IMR-90 (cell line): ENCODE results near the gene IL34. TPM values are rescaled to one million over a fixed set of nuclear protein-coding genes. Genes with fewer than 3 reads are reported as not detected.

Experiments used
- ATAC-seq: fragments of 200-7000 bp; cut with Tn5 transposase; 2 replicates; pipeline ENCODE4 v1.9.1; 2020; ENCODE audit warnings: low read depth, mild to moderate bottlenecking, moderate library complexity
- BruUV-seq: library from RNA; stranded (reverse); fragments of 400-500 nt; replicated peaks from 2 replicates; lab custom pipeline; 2021; lab: Mats Ljungman, UMichigan
- CTCF ChIA-PET: fragments of 300-600 bp; formaldehyde crosslinking; extraction: SDS; loops from one replicate; lab custom pipeline; 2021; ENCODE audit warnings: antibody characterized with exemption; lab: Yijun Ruan, JAX
- POLR2A ChIA-PET: fragments of 300-600 bp; sonication (Branson Sonifier 250); formaldehyde crosslinking; loops from one replicate; lab custom pipeline; 2022; ENCODE audit warnings: antibody characterized with exemption; ENCODE audit not compliant: unreplicated experiment; lab: Charles Lee
- DNase-seq: peaks from one replicate; pipeline ENCODE4 v3.0.0; 2013
- H2AFZ ChIP-seq: replicated peaks from 2 replicates; pipeline ENCODE3; 2013; ENCODE audit warnings: low read length, mild to moderate bottlenecking; ENCODE audit not compliant: poor library complexity
- H2AK5ac ChIP-seq: 2 replicates; pipeline ENCODE4 v1.6.1; 2013; ENCODE audit warnings: low read depth, low read length, inconsistent platforms
- H2AK9ac ChIP-seq: replicated peaks from 2 replicates; pipeline ENCODE3; 2013; ENCODE audit warnings: mild to moderate bottlenecking, low read depth, low read length, moderate library complexity; ENCODE audit not compliant: poor library complexity
- H2BK120ac ChIP-seq: 2 replicates; pipeline ENCODE4 v1.6.1; 2013; ENCODE audit warnings: low read depth, low read length, inconsistent platforms
- H2BK15ac ChIP-seq: 3 replicates; pipeline ENCODE4 v1.6.1; 2013; ENCODE audit warnings: low read depth, low read length, inconsistent platforms
- H2BK20ac ChIP-seq: 2 replicates; pipeline ENCODE4 v1.6.1; 2013; ENCODE audit warnings: low read depth, mild to moderate bottlenecking, inconsistent platforms, low read length, moderate library complexity
- H2BK5ac ChIP-seq: 2 replicates; pipeline ENCODE4 v1.6.1; 2013; ENCODE audit warnings: mild to moderate bottlenecking, low read depth, low read length, inconsistent platforms; ENCODE audit not compliant: poor library complexity, severe bottlenecking
- H3K14ac ChIP-seq: replicated peaks from 2 replicates; pipeline ENCODE4 v1.6.1; 2013; ENCODE audit warnings: low read depth, low read length, inconsistent platforms
- H3K18ac ChIP-seq: 2 replicates; pipeline ENCODE4 v1.6.1; 2013; ENCODE audit warnings: low read depth, low read length, control low read depth
- H3K23ac ChIP-seq: 2 replicates; pipeline ENCODE4 v1.6.1; 2013; ENCODE audit warnings: low read depth, low read length, inconsistent platforms
- H3K27ac ChIP-seq: 2 replicates; pipeline ENCODE4 v1.5.1; 2013; ENCODE audit warnings: mild to moderate bottlenecking, control low read depth, low read length; ENCODE audit not compliant: insufficient read depth
- H3K27me3 ChIP-seq: 2 replicates; pipeline ENCODE4 v1.6.1; 2013; ENCODE audit warnings: low read length; ENCODE audit not compliant: control insufficient read depth, insufficient read depth
- H3K36me3 ChIP-seq: 2 replicates; pipeline ENCODE4 v1.6.1; 2013; ENCODE audit warnings: low read length, mixed read lengths; ENCODE audit not compliant: control insufficient read depth, insufficient read depth
- H3K4ac ChIP-seq: 2 replicates; pipeline ENCODE4 v1.6.1; 2013; ENCODE audit warnings: low read depth, low read length, inconsistent platforms
- H3K4me1 ChIP-seq: 2 replicates; pipeline ENCODE4 v1.6.1; 2013; ENCODE audit warnings: low read length, mixed read lengths; ENCODE audit not compliant: control insufficient read depth, insufficient read depth
- H3K4me2 ChIP-seq: 2 replicates; pipeline ENCODE4 v1.6.1; 2013; ENCODE audit warnings: low read depth, mild to moderate bottlenecking, control low read depth, low read length, moderate library complexity
- H3K4me3 ChIP-seq: 2 replicates; pipeline ENCODE4 v1.5.1; 2013; ENCODE audit warnings: low read depth, mild to moderate bottlenecking, control low read depth, low read length, moderate library complexity; ENCODE audit not compliant: insufficient read depth
- H3K56ac ChIP-seq: 2 replicates; pipeline ENCODE4 v1.6.1; 2013; ENCODE audit warnings: low read length, inconsistent platforms; ENCODE audit not compliant: insufficient read depth; ENCODE audit errors: extremely low read depth
- H3K79me1 ChIP-seq, 2 experiments: 2 replicates each; pipeline ENCODE4 v1.6.1; 2013; ENCODE audit warnings: low read length in 2 of 2, inconsistent platforms in 1 of 2, low read depth in 1 of 2
- H3K9ac ChIP-seq: 2 replicates; pipeline ENCODE4 v1.6.1; 2013; ENCODE audit warnings: low read depth, low read length, control low read depth
- H3K9me1 ChIP-seq: 2 replicates; pipeline ENCODE4 v1.6.1; 2013; ENCODE audit warnings: low read length, inconsistent platforms; ENCODE audit not compliant: insufficient read depth
- H3K9me3 ChIP-seq: 2 replicates; pipeline ENCODE4 v1.6.1; 2013; ENCODE audit warnings: low read length; ENCODE audit not compliant: control insufficient read depth, insufficient read depth
- H4K20me1 ChIP-seq: 2 replicates; pipeline ENCODE4 v1.6.1; 2013; ENCODE audit warnings: low read length, inconsistent platforms; ENCODE audit not compliant: insufficient read depth
- H4K5ac ChIP-seq: 2 replicates; pipeline ENCODE4 v1.6.1; 2013; ENCODE audit warnings: mild to moderate bottlenecking, low read depth, low read length, control low read depth
- H4K8ac ChIP-seq, 2 experiments: 2 replicates each; pipeline ENCODE4 v1.6.1; 2013; ENCODE audit warnings: low read depth in 2 of 2, low read length in 2 of 2, control low read depth in 1 of 2, inconsistent platforms in 1 of 2
- H4K91ac ChIP-seq: 2 replicates; pipeline ENCODE4 v1.6.1; 2013; ENCODE audit warnings: low read depth, low read length, inconsistent platforms; ENCODE audit not compliant: insufficient read depth
- BHLHE40 ChIP-seq: fragments of 150-350 bp; IDR thresholded peaks from 2 replicates; pipeline ENCODE4 v1.6.1; 2016; ENCODE audit warnings: mild to moderate bottlenecking, low read depth, low read length
- CHD1 ChIP-seq: IDR thresholded peaks from 2 replicates; pipeline ENCODE4 v1.6.1; 2012; ENCODE audit warnings: low read depth, low read length, improper control_type of control experiment
- FOS ChIP-seq: fragments of 150-350 bp; IDR thresholded peaks from 2 replicates; pipeline ENCODE4 v1.6.1; 2016; ENCODE audit warnings: low read depth, low read length
- MXI1 ChIP-seq: IDR thresholded peaks from 2 replicates; pipeline ENCODE4 v1.6.1; 2012; ENCODE audit warnings: low read depth, mild to moderate bottlenecking, low read length, moderate library complexity, borderline replicate concordance
- SMC3 ChIP-seq: fragments of 150-350 bp; IDR thresholded peaks from 2 replicates; pipeline ENCODE4 v1.6.1; 2016; ENCODE audit warnings: low read depth, mild to moderate bottlenecking, antibody characterized with exemption, low read length, moderate library complexity
- WGBS, 2 experiments: methylation state at CpG; one replicate each; pipeline versions ENCODE4 v1.1.5 to v1.1.7; 2013; ENCODE audit warnings: missing lambda C conversion rate in 2 of 2; ENCODE audit not compliant: insufficient read length in 1 of 2; ENCODE audit errors: extremely low coverage in 2 of 2; 5-methylcytosine and 5-hydroxymethylcytosine counted together
- dilution Hi-C: fragments of 300-500 bp; cut with HindIII; formaldehyde crosslinking; loops from one replicate; pipeline ENCODE4 v1.14.3; 2018; ENCODE audit warnings: low sequenced_read_pairs; ENCODE audit not compliant: unreplicated experiment
- in situ Hi-C: fragments of 300-500 bp; cut with MboI; formaldehyde crosslinking; loops from 3 replicates; pipeline ENCODE4 v1.14.3; 2019; ENCODE audit warnings: low sequenced_read_pairs, inconsistent platforms, mixed read lengths
- intact Hi-C: fragments of 100-400 bp; cut with micrococcal nuclease; formaldehyde crosslinking; loops from 2 replicates; pipeline ENCODE4 v1.10.0; 2022
- polyA plus RNA-seq, 3 experiments: library from polyadenylated mRNA; depleted of rRNA; stranded (reverse); fragments of >200 nt; gene quantifications; 2 replicates each; pipeline ENCODE4 v1.2.3, GENCODE V29; 2012; ENCODE audit warnings: low replicate concordance in 1 of 3
- total RNA-seq: library from RNA; depleted of rRNA; stranded (reverse); fragments of >200 nt; gene quantifications from 2 replicates; pipeline ENCODE4 v1.2.3, GENCODE V29; 2012
- TF ChIP-seq, protein P1 (sequence below): fragments of 150-350 bp; IDR thresholded peaks from 2 replicates; pipeline ENCODE4 v1.6.1; 2016; ENCODE audit warnings: low read depth, mild to moderate bottlenecking, low read length, moderate library complexity, borderline replicate concordance

The IL34 gene
- total and polyA plus RNA-seq, 2 of the 4 experiments (the other 2 are of a cell fraction): 1.3 to 2.5 TPM

DNA sequence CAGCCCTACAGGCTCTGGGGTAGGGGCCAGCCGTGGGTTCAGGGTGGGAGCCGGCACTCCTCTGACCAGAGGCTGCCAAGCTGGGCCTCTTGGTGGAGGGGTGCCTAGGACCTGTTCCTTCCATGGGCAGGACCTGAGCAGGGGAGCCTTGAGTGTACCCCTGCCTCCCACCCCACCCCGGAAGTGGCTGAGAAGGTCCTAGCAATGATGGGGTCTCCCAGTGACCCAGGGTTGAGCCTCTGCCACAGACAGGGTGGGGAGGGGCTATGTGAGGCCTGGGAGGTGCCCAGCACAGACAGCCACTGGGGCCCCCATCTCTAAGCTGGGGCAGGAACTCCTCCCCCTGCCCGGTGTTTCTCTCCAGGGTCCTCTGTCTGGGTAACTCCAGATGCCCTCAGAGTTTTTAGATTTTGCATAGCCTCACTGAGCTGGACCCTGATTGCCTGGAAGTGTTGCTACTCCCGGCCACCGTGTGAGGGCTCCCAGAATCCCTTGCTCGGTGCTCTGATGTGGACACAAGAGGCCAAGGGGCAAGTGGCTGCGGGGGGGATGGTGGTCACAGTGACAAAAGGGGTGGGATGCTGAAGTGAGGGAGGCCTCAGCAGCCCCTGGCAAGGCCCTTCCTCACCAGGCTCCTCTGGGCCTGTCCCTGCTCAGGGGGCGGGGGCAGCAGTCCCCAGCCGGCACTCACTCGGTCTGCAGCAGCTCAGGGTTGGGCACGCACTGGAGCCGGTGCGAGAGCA lies 45.9 kb downstream of the IL34 start:
- peak overlapping the region; percentile 65; the same call in 1 of the 2 replicates for H3K23ac ChIP-seq
- peak overlapping the region; percentile 100 for H2AK9ac ChIP-seq
- peak overlapping the region; percentile 98 for H3K4ac ChIP-seq
- H2BK5ac ChIP-seq: peak overlapping the region; percentile 96
- peak overlapping the region; percentile 98 for H2BK20ac ChIP-seq
- POLR2A ChIA-PET: interaction anchor here (0.6 to 0.8 kb wide), 2 partner anchors 11 to 37 kb away, joined by 9 to 14 read pairs; no protein-coding TSS in a partner anchor
- H2AK5ac ChIP-seq: peak overlapping the region; percentile 100
- H3K14ac ChIP-seq: peak overlapping the region; percentile 90
- peak overlapping the region; percentile 99 for H2BK120ac ChIP-seq
- H4K5ac ChIP-seq: peak overlapping the region; percentile 48
- no peaks in the 10 kb centered on the region for H3K36me3 ChIP-seq
- ATAC-seq: peak; percentile 38
- CTCF ChIA-PET: interaction anchor here (1.1 kb wide), 1 partner anchor 79 kb away, joined by 3 read pairs; no protein-coding TSS in a partner anchor
- H4K8ac ChIP-seq: peak overlapping the region; percentile 69 to 97
- H3K9me1 ChIP-seq: peaks cover 65% of the 10 kb centered on the region
- peak overlapping the region; percentile 87 for H3K27ac ChIP-seq
- H3K18ac ChIP-seq: peak overlapping the region; percentile 73
- no peak overlapping the region for H3K4me3 ChIP-seq
- H3K56ac ChIP-seq: no peak overlapping the region; the same call in 1 of the 2 replicates
- H3K4me1 ChIP-seq: peaks cover 66% of the 10 kb centered on the region
- intact Hi-C loops: loop anchor here (2.0 kb wide), 1 partner anchor 14 kb away; no protein-coding TSS in a partner anchor
- H2AFZ ChIP-seq: peak overlapping the region; percentile 82
- no peak overlapping the region for H3K4me2 ChIP-seq
- 78% methylated on average over 6 of the region's 14 CpGs; no CpG with 5 or more reads in 1 of the 2 experiments for WGBS, 2 experiments
- TF ChIP-seq MXI1 (no peak), SMC3 (no peak), BHLHE40 (no peak), FOS (no peak), CHD1 (no peak)
- TF ChIP-seq, protein P1, sequence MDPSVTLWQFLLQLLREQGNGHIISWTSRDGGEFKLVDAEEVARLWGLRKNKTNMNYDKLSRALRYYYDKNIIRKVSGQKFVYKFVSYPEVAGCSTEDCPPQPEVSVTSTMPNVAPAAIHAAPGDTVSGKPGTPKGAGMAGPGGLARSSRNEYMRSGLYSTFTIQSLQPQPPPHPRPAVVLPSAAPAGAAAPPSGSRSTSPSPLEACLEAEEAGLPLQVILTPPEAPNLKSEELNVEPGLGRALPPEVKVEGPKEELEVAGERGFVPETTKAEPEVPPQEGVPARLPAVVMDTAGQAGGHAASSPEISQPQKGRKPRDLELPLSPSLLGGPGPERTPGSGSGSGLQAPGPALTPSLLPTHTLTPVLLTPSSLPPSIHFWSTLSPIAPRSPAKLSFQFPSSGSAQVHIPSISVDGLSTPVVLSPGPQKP: no peak
- in situ Hi-C loops: loop anchor here (25.0 kb wide), 1 partner anchor 670 kb away; the partner anchor contains the start of gene CALB2
- BruUV-seq: no TSS peak
- H3K79me1 ChIP-seq: peaks cover 3 to 66% of the 10 kb centered on the region in 2 experiments
- peak overlapping the region; percentile 99 for H4K91ac ChIP-seq
- dilution Hi-C loops: no loop called here
- peak overlapping the region; percentile 9; the same call in 1 of the 2 replicates for H3K9ac ChIP-seq
- H3K27me3 ChIP-seq: no peaks in the 10 kb centered on the region
- H2BK15ac ChIP-seq: peak overlapping the region; percentile 94; the same call in 2 of the 3 replicates
- no peaks in the 10 kb centered on the region for H3K9me3 ChIP-seq
- H4K20me1 ChIP-seq: no peaks in the 10 kb centered on the region
- no peak for DNase-seq
